ENCODE data around the gene TPRX2.
"Not testable (repeated sequence)": the region's sequence is repeated elsewhere in the genome, so short reads cannot be mapped to it uniquely, and the experiment has no call there.

The TPRX2 gene

DNA sequence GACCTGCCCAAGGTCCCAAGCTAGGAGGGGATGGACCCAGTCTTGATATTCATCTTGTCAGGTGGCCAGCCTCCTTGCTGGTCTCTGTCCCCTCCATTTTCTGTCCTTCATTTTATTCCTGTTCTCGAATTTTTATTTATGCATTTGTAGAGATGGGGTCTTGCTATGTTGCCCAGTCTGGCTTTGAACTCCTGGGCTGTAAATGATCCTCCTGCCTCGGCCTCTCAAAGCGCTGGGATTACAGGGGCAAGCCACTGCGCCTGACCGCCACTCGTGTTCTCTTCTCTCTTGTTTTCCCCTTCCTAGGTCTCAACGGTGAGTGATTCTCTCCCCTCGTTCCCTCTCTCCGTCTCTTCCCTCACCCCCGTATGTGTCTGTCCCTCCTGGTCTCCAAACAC, 10.6 kb upstream of the TPRX2 start:
- TF ChIP-seq, protein P1, sequence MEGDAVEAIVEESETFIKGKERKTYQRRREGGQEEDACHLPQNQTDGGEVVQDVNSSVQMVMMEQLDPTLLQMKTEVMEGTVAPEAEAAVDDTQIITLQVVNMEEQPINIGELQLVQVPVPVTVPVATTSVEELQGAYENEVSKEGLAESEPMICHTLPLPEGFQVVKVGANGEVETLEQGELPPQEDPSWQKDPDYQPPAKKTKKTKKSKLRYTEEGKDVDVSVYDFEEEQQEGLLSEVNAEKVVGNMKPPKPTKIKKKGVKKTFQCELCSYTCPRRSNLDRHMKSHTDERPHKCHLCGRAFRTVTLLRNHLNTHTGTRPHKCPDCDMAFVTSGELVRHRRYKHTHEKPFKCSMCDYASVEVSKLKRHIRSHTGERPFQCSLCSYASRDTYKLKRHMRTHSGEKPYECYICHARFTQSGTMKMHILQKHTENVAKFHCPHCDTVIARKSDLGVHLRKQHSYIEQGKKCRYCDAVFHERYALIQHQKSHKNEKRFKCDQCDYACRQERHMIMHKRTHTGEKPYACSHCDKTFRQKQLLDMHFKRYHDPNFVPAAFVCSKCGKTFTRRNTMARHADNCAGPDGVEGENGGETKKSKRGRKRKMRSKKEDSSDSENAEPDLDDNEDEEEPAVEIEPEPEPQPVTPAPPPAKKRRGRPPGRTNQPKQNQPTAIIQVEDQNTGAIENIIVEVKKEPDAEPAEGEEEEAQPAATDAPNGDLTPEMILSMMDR (IDR thresholded peaks at IDR 0.05; ENCODE audit: control insufficient read depth, extremely low read depth, insufficient read depth): no peak
- H3K4me3 ChIP-seq (ENCODE audit: low read depth, low read length): no peak overlapping the region
- no peak for DNase-seq (ENCODE audit: low read depth)

DNA sequence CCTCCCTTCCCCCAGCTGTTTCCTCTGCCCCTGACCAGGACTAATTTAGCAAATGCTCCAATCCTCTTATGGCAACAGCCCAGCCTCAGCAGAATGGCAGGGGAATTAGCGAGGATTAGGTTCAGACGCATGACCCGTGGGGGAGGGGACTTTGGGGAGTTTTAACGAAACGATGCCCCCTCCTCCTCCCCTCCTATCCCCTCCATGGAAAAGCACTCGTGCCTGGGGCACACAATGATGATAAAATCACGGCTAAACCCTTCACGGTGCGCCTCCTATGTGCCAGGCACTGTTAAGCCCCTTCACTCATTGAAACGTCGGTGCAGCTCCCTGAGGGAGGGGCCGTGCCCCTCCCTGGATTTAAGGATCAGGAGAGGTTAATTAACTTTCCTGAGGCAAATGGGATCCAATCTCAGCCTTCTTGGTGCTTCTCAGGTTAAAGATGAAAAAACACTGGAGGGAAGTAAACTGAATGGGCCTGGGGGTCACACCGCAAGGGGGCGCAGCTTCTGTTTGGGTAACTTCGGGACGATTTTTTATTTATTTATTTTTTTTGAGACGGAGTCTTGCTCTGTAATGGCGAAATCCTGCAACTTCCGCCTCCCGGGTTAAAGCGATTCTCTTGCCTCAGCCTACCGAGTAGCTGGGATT, 10.1 kb upstream of the TPRX2 start:
- H3K4me3 ChIP-seq (ENCODE audit: low read depth, low read length): no peak overlapping the region
- TF ChIP-seq, protein P1 (IDR thresholded peaks at IDR 0.05; ENCODE audit: control insufficient read depth, extremely low read depth, insufficient read depth): no peak
- no peak for DNase-seq (ENCODE audit: low read depth)

DNA sequence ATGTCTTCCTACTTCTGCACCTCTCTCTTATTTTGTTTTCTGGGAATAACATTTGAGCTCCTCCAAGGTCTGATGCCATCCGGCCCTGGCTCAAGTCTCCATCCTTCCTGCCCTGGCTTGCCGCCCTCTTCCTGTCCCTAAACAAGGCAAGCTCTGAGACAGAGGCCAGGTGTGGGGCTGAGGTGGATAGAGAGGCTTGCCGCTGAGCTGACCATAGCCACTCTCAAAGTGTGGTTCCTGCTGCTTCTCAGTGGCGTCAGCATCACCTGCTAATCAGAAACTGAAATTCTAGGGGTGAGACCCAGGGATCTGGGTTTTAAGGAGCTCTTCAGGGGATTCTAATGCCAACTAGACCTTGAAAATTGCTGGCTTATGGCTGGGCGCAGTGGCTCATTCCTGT, 6.0 kb upstream of the TPRX2 start:
- TF ChIP-seq, protein P1 (IDR thresholded peaks at IDR 0.05; ENCODE audit: control insufficient read depth, extremely low read depth, insufficient read depth): no peak
- H3K4me3 ChIP-seq (ENCODE audit: low read depth, low read length): no peak overlapping the region
- no peak for DNase-seq (ENCODE audit: low read depth)

DNA sequence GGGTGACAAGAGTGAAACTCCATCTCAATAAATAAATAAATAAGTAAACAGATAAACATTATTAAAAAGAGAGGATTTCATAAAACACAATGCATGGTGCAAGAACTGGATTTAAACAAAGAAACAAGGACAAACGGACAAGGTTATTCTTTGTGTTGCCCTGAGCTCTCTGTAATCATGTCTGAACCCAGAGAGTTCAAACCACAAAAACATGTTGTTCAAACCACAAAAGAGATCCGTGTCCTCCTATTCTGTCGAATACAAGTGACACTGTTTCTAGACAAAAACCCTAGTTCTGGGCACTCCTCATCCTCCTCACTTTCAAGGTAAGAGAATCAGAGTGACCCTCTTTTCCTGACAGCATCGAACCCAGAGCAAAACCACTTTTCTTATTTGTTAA, 4.6 kb upstream of the TPRX2 start:
- DNase-seq (ENCODE audit: low read depth): no peak
- TF ChIP-seq, protein P1 (IDR thresholded peaks at IDR 0.05; ENCODE audit: control insufficient read depth, extremely low read depth, insufficient read depth): no peak
- H3K4me3 ChIP-seq (ENCODE audit: low read depth, low read length): no peak overlapping the region

DNA sequence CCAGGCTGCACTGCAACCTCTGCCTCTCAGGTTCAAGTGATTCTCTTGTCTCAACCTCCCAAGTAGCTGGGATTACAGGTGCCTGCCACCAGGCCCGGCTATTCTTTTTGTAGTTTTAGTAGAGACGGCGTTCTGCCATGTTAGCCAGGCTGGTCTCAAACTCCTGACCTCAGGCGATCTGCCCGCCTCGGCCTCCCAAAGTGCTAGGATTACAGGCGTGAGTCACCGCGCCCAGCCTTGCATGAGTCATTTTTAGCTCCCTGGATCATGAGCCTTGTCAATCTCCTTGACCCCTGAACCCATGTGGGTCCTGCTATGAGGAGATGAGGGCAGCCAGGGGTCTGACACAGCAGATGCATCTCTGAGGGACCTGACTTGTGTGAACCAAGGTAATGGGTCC, 804 bp upstream of the TPRX2 start:
- H3K4me3 ChIP-seq (ENCODE audit: low read depth, low read length); DNase-seq (ENCODE audit: low read depth): not testable (repeated sequence)

DNA sequence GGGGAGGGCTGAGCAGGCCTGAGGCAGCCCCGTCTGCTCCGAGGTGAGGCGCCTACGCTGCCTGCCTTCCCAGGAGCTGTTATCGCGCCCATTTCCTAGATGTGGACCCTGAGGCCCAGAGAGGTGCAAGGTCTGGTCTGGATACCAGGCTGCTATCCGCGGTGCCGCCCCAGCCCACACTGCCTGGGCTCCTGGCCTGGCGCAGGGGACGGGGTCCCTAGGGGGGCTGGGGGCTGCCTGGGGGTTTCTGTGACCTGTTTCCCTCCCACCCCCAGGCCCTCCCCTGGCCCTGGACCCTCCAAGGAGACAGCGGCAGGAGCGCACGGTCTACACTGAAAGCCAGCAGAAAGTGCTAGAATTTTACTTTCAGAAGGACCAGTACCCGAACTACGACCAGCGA, 803 bp downstream of the TPRX2 start:
- not testable (repeated sequence) for H3K4me3 ChIP-seq (ENCODE audit: low read depth, low read length); DNase-seq (ENCODE audit: low read depth)

DNA sequence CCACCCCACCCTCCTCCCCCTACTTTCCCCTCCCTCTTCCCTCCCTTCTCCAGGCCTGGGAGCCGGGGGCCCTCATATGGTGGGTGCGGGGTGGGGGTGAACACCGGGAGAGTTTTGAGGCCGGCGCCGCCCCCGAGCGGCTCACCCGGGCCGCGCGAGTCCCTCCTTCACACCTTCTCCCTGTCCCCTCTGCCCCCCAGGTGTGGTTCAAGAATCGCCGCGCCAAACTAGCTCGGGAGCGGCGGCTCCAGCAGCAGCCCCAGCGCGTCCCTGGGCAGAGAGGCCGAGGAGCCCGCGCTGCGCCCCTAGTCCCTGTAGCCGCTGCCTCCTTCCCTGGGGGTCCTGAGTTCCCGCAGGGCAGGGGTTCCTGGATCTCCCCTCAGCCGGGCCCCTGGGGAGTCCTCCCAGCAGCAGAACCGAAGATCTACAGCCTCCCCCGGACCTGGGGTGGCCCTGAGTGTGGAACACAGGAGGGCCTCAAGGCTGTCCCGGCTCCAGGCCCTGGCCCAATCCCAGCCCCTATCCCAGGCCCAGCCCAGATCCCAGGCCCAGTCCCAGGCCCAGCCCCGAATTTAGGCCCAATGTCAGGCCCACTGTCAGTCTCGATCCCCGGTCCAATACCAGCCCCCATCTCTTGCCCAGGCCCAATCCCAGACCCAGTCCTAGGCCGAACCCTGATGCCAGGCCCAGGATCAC, 1.7 kb downstream of the TPRX2 start:
- TF ChIP-seq, protein P1 (IDR thresholded peaks at IDR 0.05; ENCODE audit: control insufficient read depth, extremely low read depth, insufficient read depth): no peak
- no peak overlapping the region for H3K4me3 ChIP-seq (ENCODE audit: low read depth, low read length)
- no peak for DNase-seq (ENCODE audit: low read depth)

DNA sequence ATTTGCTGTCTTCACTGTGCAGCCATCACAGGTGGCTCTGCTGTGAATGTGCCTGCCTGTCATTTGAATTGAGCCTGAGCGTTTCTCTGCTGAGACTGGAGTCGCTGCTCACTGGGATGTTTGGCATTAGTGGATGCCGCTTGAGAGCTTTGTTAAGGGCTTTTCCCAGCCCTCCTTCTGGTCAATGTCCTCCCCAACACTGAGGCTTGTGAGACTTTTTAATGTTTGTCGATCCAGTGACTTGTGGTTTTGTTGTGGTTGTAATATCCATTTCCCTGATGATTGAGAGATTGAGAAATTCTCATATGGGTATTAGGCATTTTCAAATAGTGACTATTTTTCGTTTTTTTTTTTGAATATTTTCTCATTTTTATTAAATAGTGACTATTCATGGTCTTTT, 2.6 kb downstream of the TPRX2 start:
- TF ChIP-seq, protein P1 (IDR thresholded peaks at IDR 0.05; ENCODE audit: control insufficient read depth, extremely low read depth, insufficient read depth): no peak
- H3K4me3 ChIP-seq (ENCODE audit: low read depth, low read length): no peak overlapping the region
- DNase-seq (ENCODE audit: low read depth): no peak

Measured in LNCaP clone FGC (cell line).